DOHH2 (cell line): ENCODE measurements around the gene CLIC5.

Experiments used
- EZH2phosphoT487 ChIP-seq: fragments of 200-600 bp; sonication (generic); IDR thresholded peaks from 2 replicates; pipeline ENCODE4 v1.6.1; 2017; ENCODE audit warnings: borderline replicate concordance, mild to moderate bottlenecking, antibody characterized with exemption, low read length, moderate library complexity, mixed read lengths
- TF ChIP-seq, protein P1 (sequence below): fragments of 200-600 bp; sonication (generic); IDR thresholded peaks from one replicate; pipeline ENCODE4 v1.5.1; 2014; ENCODE audit warnings: antibody characterized with exemption, mild to moderate bottlenecking, low read depth, low read length; ENCODE audit not compliant: poor library complexity, severe bottlenecking

GRCh38 chr6:46057792-46058191, 42.1 kb upstream of the CLIC5 start:
- TF ChIP-seq, protein P1, sequence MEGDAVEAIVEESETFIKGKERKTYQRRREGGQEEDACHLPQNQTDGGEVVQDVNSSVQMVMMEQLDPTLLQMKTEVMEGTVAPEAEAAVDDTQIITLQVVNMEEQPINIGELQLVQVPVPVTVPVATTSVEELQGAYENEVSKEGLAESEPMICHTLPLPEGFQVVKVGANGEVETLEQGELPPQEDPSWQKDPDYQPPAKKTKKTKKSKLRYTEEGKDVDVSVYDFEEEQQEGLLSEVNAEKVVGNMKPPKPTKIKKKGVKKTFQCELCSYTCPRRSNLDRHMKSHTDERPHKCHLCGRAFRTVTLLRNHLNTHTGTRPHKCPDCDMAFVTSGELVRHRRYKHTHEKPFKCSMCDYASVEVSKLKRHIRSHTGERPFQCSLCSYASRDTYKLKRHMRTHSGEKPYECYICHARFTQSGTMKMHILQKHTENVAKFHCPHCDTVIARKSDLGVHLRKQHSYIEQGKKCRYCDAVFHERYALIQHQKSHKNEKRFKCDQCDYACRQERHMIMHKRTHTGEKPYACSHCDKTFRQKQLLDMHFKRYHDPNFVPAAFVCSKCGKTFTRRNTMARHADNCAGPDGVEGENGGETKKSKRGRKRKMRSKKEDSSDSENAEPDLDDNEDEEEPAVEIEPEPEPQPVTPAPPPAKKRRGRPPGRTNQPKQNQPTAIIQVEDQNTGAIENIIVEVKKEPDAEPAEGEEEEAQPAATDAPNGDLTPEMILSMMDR = no peak
- TF ChIP-seq EZH2phosphoT487 = no peak
